Adipose tissue (tissue), 3 donors: ENCODE measurements around the gene FNIP1. TPM values are rescaled to one million over a fixed set of nuclear protein-coding genes. Genes with fewer than 3 reads are reported as not detected.
"Not testable (repeated sequence)": the region's sequence is repeated elsewhere in the genome, so short reads cannot be mapped to it uniquely, and the experiment has no call there.

Experiments
- H3K27ac ChIP-seq: one replicate; pipeline ENCODE4 v1.5.1; 2013; ENCODE audit warnings: low read depth, low read length
- WGBS, 3 donors: extraction: QIAGEN DNeasy Blood & Tissue Kit; methylation state at CpG; one replicate each; pipeline ENCODE4 v1.1.7; 2013; 5-methylcytosine and 5-hydroxymethylcytosine counted together
- polyA plus RNA-seq, 3 donors: library from polyadenylated mRNA; stranded (reverse); fragments of 200-250 nt; gene quantifications; one replicate each; pipeline ENCODE4 v1.2.3, GENCODE V29; 2013
- donor health status: healthy with polysubstance abuse.
- donor health status: Bipolar disorder and iron deficiency.
- donor health status: healthy.

Gene FNIP1
- polyA plus RNA-seq, 3 donors = 3.0 to 5.6 (median 5.5) TPM

GRCh38 chr5:131595088-131596033, 201.5 kb downstream of the FNIP1 start:
- WGBS, 3 donors = 81 to 95% (median 87%) methylated on average over 8 of the region's 8 CpGs
- no peak overlapping the region for H3K27ac ChIP-seq

GRCh38 chr5:131593921-131594320, 202.9 kb downstream of the FNIP1 start:
- WGBS, 3 donors = 82 to 89% (median 83%) methylated on average over 2 of the region's 2 CpGs
- H3K27ac ChIP-seq = no peak overlapping the region

- H3K27ac ChIP-seq = not testable (repeated sequence)
- WGBS, 3 donors = 73 to 80% (median 79%) methylated on average over 2 of the region's 2 CpGs
Observed at GRCh38 chr5:131593436-131593835, 203.4 kb downstream of the FNIP1 start.

Other genes with a start within 250 kb of the FNIP1 start
- 1 to 10 TPM; 1.2 to 3.2 (median 1.9) TPM for gene RAPGEF6, start 161.8 kb downstream of the FNIP1 start, polyA plus RNA-seq
- not detected for gene MEIKIN, start 148.6 kb upstream of the FNIP1 start, polyA plus RNA-seq
- under 1 TPM; 0.11 to 0.64 (median 0.15) TPM for gene ACSL6, start 214.6 kb upstream of the FNIP1 start, polyA plus RNA-seq